ENCODE measurements around the gene HOXD10.

HOXD10 gene

DNA sequence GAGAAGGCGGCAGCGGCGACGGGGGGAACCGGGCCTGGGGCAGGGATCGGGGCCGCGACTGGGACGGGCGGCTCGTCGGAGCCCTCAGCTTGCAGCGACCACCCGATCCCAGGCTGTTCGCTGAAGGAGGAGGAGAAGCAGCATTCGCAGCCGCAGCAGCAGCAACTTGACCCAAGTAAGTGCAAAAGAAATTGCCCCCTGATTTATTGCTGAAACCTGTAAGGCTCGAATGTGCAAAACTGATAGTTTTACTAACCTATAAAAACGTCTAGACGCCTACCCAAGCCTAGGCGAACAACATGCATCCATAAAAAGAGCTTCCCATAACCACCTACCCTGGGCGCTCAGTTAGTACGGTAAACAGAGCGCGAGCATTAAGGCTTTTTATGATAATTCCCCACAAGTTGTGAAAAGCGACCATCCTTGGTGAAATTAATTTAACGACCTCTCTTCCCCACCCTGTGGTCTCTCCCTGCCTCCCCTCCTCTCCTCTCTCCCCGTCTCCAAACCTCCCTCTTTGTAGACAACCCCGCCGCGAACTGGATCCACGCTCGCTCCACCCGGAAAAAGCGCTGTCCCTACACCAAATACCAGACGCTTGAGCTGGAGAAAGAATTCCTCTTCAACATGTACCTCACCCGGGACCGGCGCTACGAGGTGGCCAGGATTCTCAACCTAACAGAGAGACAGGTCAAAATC lies 7.0 kb downstream of the HOXD10 start:
- H3K4me3 ChIP-seq (ENCODE audit: low read depth, low read length), result peak overlapping the region; percentile 28
- no peak for DNase-seq (ENCODE audit: low read depth, low spot score)
- TF ChIP-seq, protein P1, sequence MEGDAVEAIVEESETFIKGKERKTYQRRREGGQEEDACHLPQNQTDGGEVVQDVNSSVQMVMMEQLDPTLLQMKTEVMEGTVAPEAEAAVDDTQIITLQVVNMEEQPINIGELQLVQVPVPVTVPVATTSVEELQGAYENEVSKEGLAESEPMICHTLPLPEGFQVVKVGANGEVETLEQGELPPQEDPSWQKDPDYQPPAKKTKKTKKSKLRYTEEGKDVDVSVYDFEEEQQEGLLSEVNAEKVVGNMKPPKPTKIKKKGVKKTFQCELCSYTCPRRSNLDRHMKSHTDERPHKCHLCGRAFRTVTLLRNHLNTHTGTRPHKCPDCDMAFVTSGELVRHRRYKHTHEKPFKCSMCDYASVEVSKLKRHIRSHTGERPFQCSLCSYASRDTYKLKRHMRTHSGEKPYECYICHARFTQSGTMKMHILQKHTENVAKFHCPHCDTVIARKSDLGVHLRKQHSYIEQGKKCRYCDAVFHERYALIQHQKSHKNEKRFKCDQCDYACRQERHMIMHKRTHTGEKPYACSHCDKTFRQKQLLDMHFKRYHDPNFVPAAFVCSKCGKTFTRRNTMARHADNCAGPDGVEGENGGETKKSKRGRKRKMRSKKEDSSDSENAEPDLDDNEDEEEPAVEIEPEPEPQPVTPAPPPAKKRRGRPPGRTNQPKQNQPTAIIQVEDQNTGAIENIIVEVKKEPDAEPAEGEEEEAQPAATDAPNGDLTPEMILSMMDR (IDR thresholded peaks at IDR 0.05; ENCODE audit: low read depth, low read length), result no peak
- in situ Hi-C loops (cut with HindIII; ENCODE audit: low sequenced_read_pairs), result no loop called here

DNA sequence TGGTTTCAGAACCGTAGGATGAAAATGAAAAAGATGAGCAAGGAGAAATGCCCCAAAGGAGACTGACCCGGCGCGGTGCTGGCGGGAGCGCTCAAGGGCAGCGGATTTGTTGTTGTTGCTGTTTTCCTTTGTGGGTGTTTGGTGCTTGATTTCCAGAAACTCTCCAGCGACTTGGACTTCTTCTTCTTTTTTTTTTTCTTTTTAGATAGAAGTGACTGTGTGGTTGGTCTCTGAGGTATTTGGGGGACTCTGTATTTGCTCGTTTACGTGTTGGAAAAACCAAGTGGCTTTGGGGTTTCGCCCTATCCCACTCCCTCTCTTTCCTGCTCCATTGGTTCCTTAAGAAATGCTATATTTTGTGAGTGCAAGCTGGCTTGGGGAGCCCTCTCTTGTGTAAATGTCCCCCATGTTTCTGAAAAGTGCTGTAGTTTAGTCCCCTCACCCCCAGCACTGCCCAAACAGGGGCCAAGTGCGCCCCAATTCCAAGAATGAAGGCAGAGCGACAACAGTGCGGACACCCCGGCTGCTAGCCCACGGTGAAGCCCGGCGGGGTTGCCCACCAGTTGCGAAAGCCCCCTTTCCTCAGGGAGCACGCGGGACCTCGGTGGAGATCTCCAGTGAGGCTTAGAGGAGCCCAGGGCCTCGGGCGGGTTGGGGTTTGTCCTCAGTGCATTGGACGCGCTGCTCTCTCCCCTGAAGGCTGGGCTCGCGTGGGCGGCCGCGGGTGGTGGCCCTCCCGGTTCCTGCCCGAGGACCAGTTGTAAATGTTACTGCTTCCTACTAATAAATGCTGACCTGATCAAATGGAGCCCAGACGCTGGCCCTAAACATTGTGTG lies 7.8 kb downstream of the HOXD10 start:
- in situ Hi-C loops (cut with HindIII; ENCODE audit: low sequenced_read_pairs), result no loop called here
- TF ChIP-seq, protein P1 (IDR thresholded peaks at IDR 0.05; ENCODE audit: low read depth, low read length), result no peak
- no peak for DNase-seq (ENCODE audit: low read depth, low spot score)

GRCh38 chr2:176124947-176125771 lies 8.6 kb downstream of the HOXD10 start:
- TF ChIP-seq, protein P1 (IDR thresholded peaks at IDR 0.05; ENCODE audit: low read depth, low read length), result no peak
- H3K4me3 ChIP-seq (ENCODE audit: low read depth, low read length), result no peak overlapping the region
- DNase-seq (ENCODE audit: low read depth, low spot score), result no peak
- in situ Hi-C loops (cut with HindIII; ENCODE audit: low sequenced_read_pairs), result no loop called here

More for the DNA sequence above, 7.8 kb downstream of the HOXD10 start:
- no peak overlapping the region for H3K4me3 ChIP-seq (ENCODE audit: low read depth, low read length)

DNA sequence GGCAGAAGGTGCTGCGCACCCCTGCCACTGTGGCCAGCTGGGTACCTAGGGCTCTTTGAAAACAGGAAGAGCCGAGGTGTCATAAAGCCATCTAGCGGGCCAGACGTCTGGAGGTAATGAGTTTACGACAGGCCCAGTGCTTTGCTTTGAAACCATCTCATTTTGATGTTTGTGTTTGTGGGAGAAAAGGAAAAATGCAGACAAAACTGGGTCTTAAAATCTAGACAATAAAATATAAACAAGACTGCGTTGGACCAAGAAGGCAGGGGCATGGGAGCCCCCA lies 9.1 kb downstream of the HOXD10 start:
- H3K4me3 ChIP-seq (ENCODE audit: low read depth, low read length), result no peak overlapping the region
- TF ChIP-seq, protein P1 (IDR thresholded peaks at IDR 0.05; ENCODE audit: low read depth, low read length), result no peak
- in situ Hi-C loops (cut with HindIII; ENCODE audit: low sequenced_read_pairs), result no loop called here
- DNase-seq (ENCODE audit: low read depth, low spot score), result no peak

DNA sequence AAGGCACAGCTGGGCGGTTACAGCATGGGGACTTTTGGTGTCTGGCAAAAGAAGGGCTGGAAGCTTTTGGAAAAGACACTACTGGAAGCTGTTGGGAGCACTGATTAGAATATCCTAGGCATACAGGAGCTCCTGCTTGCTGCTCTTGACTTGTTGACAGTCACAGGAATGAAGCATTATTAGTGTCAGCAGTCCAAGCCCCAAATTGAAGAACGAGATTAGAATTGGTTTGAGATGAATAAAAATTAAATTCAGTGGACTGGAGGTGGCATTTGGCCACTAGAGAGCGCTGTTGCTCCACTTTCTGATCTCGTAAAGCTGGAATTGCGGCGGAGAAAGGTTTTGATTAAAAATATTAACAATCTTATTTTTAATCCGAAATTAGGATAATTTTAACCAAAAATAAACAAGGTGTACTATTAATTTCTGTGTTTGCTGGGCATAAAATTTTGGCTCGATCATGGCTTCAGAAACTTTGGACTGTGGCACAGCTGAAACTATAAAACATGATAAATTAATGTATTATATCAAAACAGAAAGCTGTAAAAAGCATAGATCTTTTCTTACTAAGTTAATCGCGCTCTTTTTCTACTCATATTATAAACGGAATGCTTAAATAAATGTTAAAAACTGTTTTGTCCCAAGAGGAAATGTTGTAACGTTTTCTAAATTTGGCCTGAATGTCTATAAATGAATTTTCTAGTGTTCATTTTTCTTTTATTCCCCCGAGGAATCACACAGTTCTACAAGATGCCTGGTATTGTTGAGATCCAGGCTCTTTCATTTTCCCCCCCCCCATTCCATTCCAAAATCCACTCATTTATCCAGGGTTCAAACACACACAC lies 10.6 kb downstream of the HOXD10 start:
- peak; percentile 65 for DNase-seq (ENCODE audit: low read depth, low spot score)
- TF ChIP-seq, protein P1 (IDR thresholded peaks at IDR 0.05; ENCODE audit: low read depth, low read length), result peak; percentile 70
- in situ Hi-C loops (cut with HindIII; ENCODE audit: low sequenced_read_pairs), result no loop called here
- no peak overlapping the region for H3K4me3 ChIP-seq (ENCODE audit: low read depth, low read length)

DNA sequence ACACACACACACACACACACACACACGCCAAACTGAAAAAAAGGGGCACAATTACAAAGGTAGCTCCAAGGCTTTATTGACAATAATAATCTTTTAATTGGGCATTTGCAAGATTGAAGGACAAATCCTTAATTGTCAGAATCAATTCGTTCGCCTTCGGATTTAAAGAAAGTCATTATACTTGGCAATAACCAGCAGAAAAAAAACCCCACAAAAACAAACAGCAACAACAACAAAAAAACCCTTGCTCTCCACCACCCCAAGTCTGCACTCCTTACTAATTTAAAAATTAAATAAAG lies 11.1 kb downstream of the HOXD10 start:
- no peak overlapping the region for H3K4me3 ChIP-seq (ENCODE audit: low read depth, low read length)
- TF ChIP-seq, protein P1 (IDR thresholded peaks at IDR 0.05; ENCODE audit: low read depth, low read length), result no peak
- no peak for DNase-seq (ENCODE audit: low read depth, low spot score)
- in situ Hi-C loops (cut with HindIII; ENCODE audit: low sequenced_read_pairs), result no loop called here
